CD4-positive, alpha-beta T cell (primary cell): ENCODE measurements around the gene SELENOF. TPM values are rescaled to one million over a fixed set of nuclear protein-coding genes. Genes with fewer than 3 reads are reported as not detected.

Experiments
- ATAC-seq: fragments of 200-7000 bp; cut with Tn5 transposase; one replicate; pipeline ENCODE4 v1.10.0; 2022; ENCODE audit warnings: mild to moderate bottlenecking; ENCODE audit not compliant: poor library complexity
- CTCF ChIA-PET: fragments of 350-600 bp; sonication (Branson Sonifier 250); formaldehyde crosslinking; loops from one replicate; lab custom pipeline; 2021; ENCODE audit warnings: antibody characterized with exemption, inconsistent platforms; lab: Charles Lee
- POLR2A ChIA-PET: fragments of 350-600 bp; sonication (Branson Sonifier 250); formaldehyde crosslinking; loops from one replicate; lab custom pipeline; 2021; ENCODE audit warnings: antibody characterized with exemption, inconsistent platforms; lab: Charles Lee
- DNase-seq, 14 experiments: peaks; one replicate each; pipeline ENCODE4 v3.0.0-alpha.2; 2013 to 2020; ENCODE audit warnings: mixed read lengths in 2 of 14
- H3K27ac ChIP-seq, 2 donors: one replicate each; pipeline versions ENCODE4 v1.5.1 to v1.7.0; 2013; ENCODE audit warnings: low read length in 2 of 2, low read depth in 1 of 2, mild to moderate bottlenecking in 1 of 2
- H3K27me3 ChIP-seq, 2 experiments: 1 replicate in 1 of 2; 2 replicates in 1 of 2; pipeline versions ENCODE4 v1.6.1 to v1.7.0; 2013; ENCODE audit warnings: low read length in 2 of 2, control low read depth in 1 of 2, mild to moderate bottlenecking in 1 of 2, moderate library complexity in 1 of 2; ENCODE audit not compliant: insufficient read depth in 2 of 2, control insufficient read depth in 1 of 2
- H3K36me3 ChIP-seq: one replicate; pipeline ENCODE4 v1.6.1; 2013; ENCODE audit warnings: low read length, control low read depth; ENCODE audit not compliant: insufficient read depth
- H3K4me1 ChIP-seq: one replicate; pipeline ENCODE4 v1.6.1; 2013; ENCODE audit warnings: low read length, control low read depth; ENCODE audit not compliant: insufficient read depth
- H3K4me3 ChIP-seq: one replicate; pipeline ENCODE4 v1.5.1; 2013; ENCODE audit warnings: mild to moderate bottlenecking, low read length, moderate library complexity
- H3K9me3 ChIP-seq, 2 experiments: 1 replicate in 1 of 2; 2 replicates in 1 of 2; pipeline versions ENCODE4 v1.6.1 to v1.7.0; 2013; ENCODE audit warnings: low read length in 2 of 2, mild to moderate bottlenecking in 2 of 2, control low read depth in 1 of 2, moderate library complexity in 1 of 2; ENCODE audit not compliant: control insufficient read depth in 1 of 2, insufficient read depth in 1 of 2
- H3K27ac Mint-ChIP-seq: one replicate; pipeline ENCODE4 v1.8.0; 2020; ENCODE audit warnings: mixed read lengths
- H3K27me3 Mint-ChIP-seq: one replicate; pipeline ENCODE4 v1.8.0; 2021; ENCODE audit warnings: mixed read lengths
- H3K36me3 Mint-ChIP-seq: one replicate; pipeline ENCODE4 v1.8.0; 2021; ENCODE audit warnings: low read depth, mixed read lengths
- H3K4me1 Mint-ChIP-seq: one replicate; pipeline ENCODE4 v1.8.0; 2021; ENCODE audit warnings: low read depth, mixed read lengths
- H3K4me3 Mint-ChIP-seq: one replicate; pipeline ENCODE4 v1.8.0; 2020; ENCODE audit warnings: mild to moderate bottlenecking, mixed read lengths
- H3K9me3 Mint-ChIP-seq: one replicate; pipeline ENCODE4 v1.8.0; 2020; ENCODE audit warnings: mixed read lengths
- CTCF ChIP-seq: fragments of 200-600 bp; IDR thresholded peaks from one replicate; pipeline ENCODE4 v1.8.0; 2022; ENCODE audit warnings: antibody characterized with exemption, mild to moderate bottlenecking
- intact Hi-C, 2 experiments: fragments of 100-400 bp; cut with DNase I in 1 of 2; cut with micrococcal nuclease in 1 of 2; formaldehyde crosslinking; loops; one replicate each; pipeline versions ENCODE4 v1.15.1 to v1.9.0; 2023 to 2025; cut with DNase I, micrococcal nuclease
- total RNA-seq, 174 experiments: library from RNA in 2 of 174; stranded (reverse) in 2 of 174; gene quantifications; one replicate each; pipeline ENCODE4 v1.2.3 and lab custom pipeline; 2021 to 2026

The SELENOF gene
- total RNA-seq, 2 experiments from 2014 or later, result 74.1 to 74.9 TPM

- intact Hi-C loops, result no loop called here
- Mint-ChIP-seq H3K27ac (no peak overlapping the region), H3K4me3 (no peak overlapping the region), H3K36me3 (no peaks in the 10 kb centered on the region), H3K9me3 (no peaks in the 10 kb centered on the region), H3K4me1 (no peaks in the 10 kb centered on the region), H3K27me3 (no peaks in the 10 kb centered on the region)
- DNase-seq (no peak), ATAC-seq (no peak)
- Histone ChIP-seq H3K27me3 (no peaks in the 10 kb centered on the region), H3K27ac (no peak overlapping the region), H3K36me3 (no peaks in the 10 kb centered on the region), H3K4me1 (no peaks in the 10 kb centered on the region), H3K4me3 (no peak overlapping the region), H3K9me3 (no peaks in the 10 kb centered on the region)
- ChIA-PET POLR2A (no interaction called here), CTCF (no interaction called here)
- no peak for TF ChIP-seq CTCF
Measured at GRCh38 chr1:86848654-86849053, 65.3 kb downstream of the SELENOF start.

GRCh38 chr1:86846164-86846647 is 67.7 kb downstream of the SELENOF start:
- CTCF ChIA-PET, result interaction anchor here (2.0 kb wide), 1 partner anchor 13 kb away, joined by 6 read pairs; no protein-coding TSS in a partner anchor
- POLR2A ChIA-PET, result no interaction called here

GRCh38 chr1:86845514-86845913 is 68.4 kb downstream of the SELENOF start:
- Mint-ChIP-seq H3K36me3 (no peaks in the 10 kb centered on the region), H3K4me1 (no peaks in the 10 kb centered on the region), H3K4me3 (no peak overlapping the region), H3K27me3 (no peaks in the 10 kb centered on the region), H3K27ac (no peak overlapping the region), H3K9me3 (no peaks in the 10 kb centered on the region)
- ATAC-seq (no peak), DNase-seq (no peak)
- no peak overlapping the region for H3K27ac ChIP-seq
- H3K4me3 ChIP-seq, result no peak overlapping the region
- no peaks in the 10 kb centered on the region for H3K4me1 ChIP-seq
- intact Hi-C loops, result no loop called here
- no peaks in the 10 kb centered on the region for H3K9me3 ChIP-seq
- no peaks in the 10 kb centered on the region for H3K27me3 ChIP-seq
- CTCF ChIA-PET, result interaction anchor here (1.3 to 2.0 kb wide), 2 partner anchors 12 kb away, joined by 4 to 6 read pairs; no protein-coding TSS in a partner anchor
- H3K36me3 ChIP-seq, result no peaks in the 10 kb centered on the region
- POLR2A ChIA-PET, result no interaction called here
- TF ChIP-seq CTCF, result no peak

More at GRCh38 chr1:86846164-86846647, 67.7 kb downstream of the SELENOF start:
- intact Hi-C loops, result no loop called here
- no peaks in the 10 kb centered on the region for H3K9me3 Mint-ChIP-seq
- Histone ChIP-seq H3K4me1 (no peaks in the 10 kb centered on the region), H3K36me3 (no peaks in the 10 kb centered on the region), H3K27ac (no peak overlapping the region), H3K4me3 (no peak overlapping the region), H3K9me3 (no peaks in the 10 kb centered on the region), H3K27me3 (no peaks in the 10 kb centered on the region)
- ATAC-seq (no peak), DNase-seq (peak in 1 of 14 experiments; percentile 16)
- H3K36me3 Mint-ChIP-seq, result no peaks in the 10 kb centered on the region
- no peak for TF ChIP-seq CTCF
- no peaks in the 10 kb centered on the region for H3K4me1 Mint-ChIP-seq
- H3K27ac Mint-ChIP-seq, result no peak overlapping the region
- no peak overlapping the region for H3K4me3 Mint-ChIP-seq
- no peaks in the 10 kb centered on the region for H3K27me3 Mint-ChIP-seq
